ENCODE results near the gene OTOF.
A peak's percentile ranks its signal among the peaks of the same experiment; 100 is the strongest.
"Not testable (repeated sequence)": the region's sequence is repeated elsewhere in the genome, so short reads cannot be mapped to it uniquely, and the experiment has no call there.

Gene OTOF

GRCh38 chr2:26479789-26480565 is 2.1 kb upstream of the OTOF start:
- DNase-seq: no peak

GRCh38 chr2:26479131-26479788 is 1.3 kb upstream of the OTOF start:
- DNase-seq: no peak

GRCh38 chr2:26478366-26478765 is 442 bp upstream of the OTOF start:
- no peak for DNase-seq

GRCh38 chr2:26477126-26477910 is 606 bp downstream of the OTOF start:
- no peak for DNase-seq

- DNase-seq: no peak
Measured at GRCh38 chr2:26475832-26476501, 2.0 kb downstream of the OTOF start.

- DNase-seq: no peak
Measured at GRCh38 chr2:26475037-26475436, 2.9 kb downstream of the OTOF start.

- no peak for DNase-seq
Measured at GRCh38 chr2:26474261-26474785, 3.6 kb downstream of the OTOF start.

- DNase-seq: no peak
Measured at GRCh38 chr2:26473796-26474195, 4.1 kb downstream of the OTOF start.

- DNase-seq: no peak
Measured at GRCh38 chr2:26472821-26473655, 4.9 kb downstream of the OTOF start.

GRCh38 chr2:26471766-26472706 is 5.9 kb downstream of the OTOF start:
- no peak for DNase-seq

GRCh38 chr2:26471289-26471688 is 6.6 kb downstream of the OTOF start:
- DNase-seq: no peak

GRCh38 chr2:26470601-26471260 is 7.2 kb downstream of the OTOF start:
- no peak for DNase-seq

- no peak for DNase-seq
Measured at GRCh38 chr2:26469955-26470354, 8.0 kb downstream of the OTOF start.

GRCh38 chr2:26469092-26469710 is 8.7 kb downstream of the OTOF start:
- DNase-seq: peak; percentile 10

- not testable (repeated sequence) for DNase-seq
Measured at GRCh38 chr2:26468544-26468943, 9.4 kb downstream of the OTOF start.

GRCh38 chr2:26466662-26467310 is 11.1 kb downstream of the OTOF start:
- DNase-seq: no peak

GRCh38 chr2:26465981-26466471 is 11.9 kb downstream of the OTOF start:
- DNase-seq: no peak

GRCh38 chr2:26465266-26465925 is 12.5 kb downstream of the OTOF start:
- no peak for DNase-seq
